HG03432 (cell line): ENCODE results near the gene KLHL30.
"Not testable (repeated sequence)": the region's sequence is repeated elsewhere in the genome, so short reads cannot be mapped to it uniquely, and the experiment has no call there.

Source experiments
- ATAC-seq: cut with Tn5 transposase; IDR thresholded peaks from one replicate; pipeline ENCODE4 v1.9.1; 2021; ENCODE audit warnings: mild to moderate bottlenecking, moderate library complexity; ENCODE audit not compliant: unreplicated experiment

The KLHL30 gene

DNA sequence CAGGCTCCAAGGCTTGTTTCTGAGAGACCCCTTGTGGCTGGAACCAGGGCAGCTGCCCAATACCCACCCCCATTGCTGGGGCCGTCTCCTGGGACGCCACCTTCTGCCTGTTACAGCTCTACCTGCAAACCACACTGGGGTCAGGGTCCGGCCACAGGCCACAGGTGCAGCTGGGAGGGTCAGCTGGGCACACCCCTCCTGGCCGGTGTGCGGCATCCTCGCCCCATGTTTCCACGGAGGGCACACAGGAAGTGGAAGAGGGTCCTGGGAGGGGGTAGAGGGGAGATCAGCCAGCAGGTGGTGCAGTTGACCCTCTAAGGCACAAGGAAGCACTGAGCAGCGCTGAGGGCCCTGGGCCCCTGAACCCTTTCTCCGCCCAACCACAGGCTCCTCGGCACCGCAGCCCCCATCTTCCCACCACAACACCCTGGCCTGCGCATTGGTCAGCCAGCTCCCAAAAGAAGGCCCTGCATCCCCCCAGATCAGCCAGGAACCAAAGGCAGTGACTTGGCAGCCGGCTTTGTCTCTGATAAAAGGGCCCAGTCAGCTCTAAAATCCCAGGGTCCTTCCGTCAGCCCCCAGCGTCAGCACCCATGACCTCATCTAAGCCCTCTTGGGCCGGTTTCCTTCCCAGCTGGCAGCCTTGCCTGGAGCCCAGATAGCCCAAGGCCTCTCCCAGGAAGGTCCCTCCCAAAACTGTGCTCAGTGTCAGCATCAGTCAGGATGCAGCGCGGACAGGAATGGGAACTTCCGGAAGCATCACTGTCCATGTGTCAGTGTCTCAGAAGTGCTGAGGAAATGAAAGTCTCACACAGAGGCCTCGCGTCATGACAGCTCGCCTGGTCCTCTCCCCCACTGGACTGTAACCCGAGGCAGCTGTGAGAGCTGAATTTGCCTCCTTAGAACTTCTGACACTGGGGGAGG, 22.0 kb downstream of the KLHL30 start:
- no peak for ATAC-seq

DNA sequence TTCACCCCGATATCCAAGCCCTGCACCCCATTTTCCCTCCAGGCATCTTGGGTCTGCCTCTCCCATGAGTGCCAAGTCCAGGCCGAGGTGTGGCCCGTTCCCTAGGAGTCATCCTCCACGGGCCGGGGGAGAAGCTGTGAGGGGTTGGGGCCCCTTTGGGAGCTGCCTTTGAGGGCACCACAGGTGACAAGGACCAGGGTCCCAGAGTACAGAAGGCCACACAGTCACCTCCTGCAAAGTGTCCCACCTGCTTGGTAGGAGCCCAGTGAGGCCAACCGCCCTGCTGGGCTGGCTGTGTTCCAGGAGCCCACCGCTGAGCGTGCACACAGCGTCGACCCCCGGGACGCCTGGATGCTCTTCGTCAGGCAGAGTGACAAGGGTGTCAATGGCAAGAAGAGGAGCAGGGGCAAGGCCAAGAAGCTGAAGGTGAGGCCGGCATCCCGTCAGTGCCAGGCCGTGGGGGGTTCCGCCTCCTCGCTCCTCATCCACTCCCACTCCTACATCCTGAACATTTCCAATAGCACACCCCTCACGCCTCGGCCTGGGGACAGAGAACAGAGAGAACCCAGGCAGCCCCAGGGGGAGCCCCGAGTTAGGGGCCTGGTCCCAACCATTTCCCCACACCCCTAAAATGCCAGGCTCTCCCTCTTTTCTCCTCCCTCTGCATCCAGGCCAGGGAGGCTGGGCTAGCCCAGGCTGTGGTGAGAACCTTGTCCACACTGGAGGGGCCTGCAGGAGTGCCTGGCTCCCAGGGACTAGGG, 23.0 kb downstream of the KLHL30 start:
- ATAC-seq = no peak

- ATAC-seq = no peak
These were observed 23.9 kb downstream of the KLHL30 start for GRCh38 chr2:238162251-238162845.

GRCh38 chr2:238162846-238163441, 24.5 kb downstream of the KLHL30 start:
- ATAC-seq = no peak

- ATAC-seq = no peak
These were observed 25.2 kb downstream of the KLHL30 start for GRCh38 chr2:238163481-238164198.

DNA sequence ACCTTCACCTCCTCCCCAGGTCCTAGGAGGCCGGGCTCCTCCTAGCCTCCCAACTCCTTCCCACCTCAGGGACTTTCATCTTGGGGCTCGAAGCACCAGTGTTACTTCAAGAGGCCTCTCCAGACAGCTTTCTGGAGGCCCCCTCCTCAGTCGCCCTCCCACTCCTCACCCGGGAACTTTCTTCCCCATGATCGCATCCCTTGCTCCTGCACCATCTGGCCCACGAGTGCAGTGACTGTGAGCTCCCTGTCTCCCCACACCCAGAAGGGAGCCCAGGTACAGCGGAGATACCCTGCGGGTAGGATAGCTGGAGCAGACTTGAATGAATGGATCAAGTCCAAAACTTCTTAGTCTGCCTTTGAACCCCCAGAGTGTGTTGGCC, 26.4 kb downstream of the KLHL30 start:
- ATAC-seq = no peak

GRCh38 chr2:238165288-238165921, 26.9 kb downstream of the KLHL30 start:
- no peak for ATAC-seq

DNA sequence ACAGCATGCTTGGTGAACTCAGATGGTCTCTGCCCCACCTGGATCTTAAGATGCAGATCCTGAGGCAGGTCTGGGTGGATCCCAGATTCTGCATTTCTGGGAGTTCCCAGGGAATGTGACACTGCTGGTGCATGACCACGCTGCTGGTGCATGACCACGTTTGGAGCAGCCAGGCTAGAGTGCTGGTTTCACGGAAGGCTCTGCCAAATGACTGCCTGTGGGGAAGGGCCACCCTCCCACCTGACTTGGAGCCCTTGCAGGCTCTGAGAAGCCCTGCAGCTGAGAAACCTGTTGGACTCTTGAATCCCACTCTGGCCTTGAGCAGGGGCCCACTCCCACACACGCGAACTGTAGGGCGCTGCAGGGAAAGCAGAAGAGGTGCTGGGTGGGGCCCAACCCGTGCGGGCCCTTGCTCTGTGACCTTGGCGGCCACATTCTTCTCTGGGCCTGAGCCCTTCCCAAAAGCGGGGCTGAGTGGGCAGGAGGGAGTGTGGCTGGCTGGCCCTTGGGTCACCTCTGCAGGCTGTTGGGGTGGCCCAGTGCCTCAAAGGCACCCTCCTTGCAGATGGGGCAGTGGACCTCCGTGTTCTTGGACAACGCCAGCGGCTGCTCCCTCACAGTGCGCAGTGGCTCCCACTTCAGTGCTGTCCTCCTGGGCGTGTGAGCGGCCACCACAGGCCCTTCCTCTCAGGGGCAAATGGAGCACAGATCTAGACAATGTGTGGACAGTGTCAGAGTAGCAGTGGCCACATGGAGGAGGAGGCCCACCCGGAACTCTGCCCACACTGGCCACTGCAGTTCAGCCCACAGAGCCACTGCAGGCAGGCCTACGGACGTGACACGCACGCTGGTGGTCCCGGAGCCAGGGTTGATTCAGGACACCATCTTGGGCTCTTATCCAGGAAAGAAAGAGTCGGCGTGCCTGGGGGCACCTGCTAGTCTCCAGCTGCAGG, 28.2 kb downstream of the KLHL30 start:
- ATAC-seq = no peak

- ATAC-seq = no peak
These were observed 28.9 kb downstream of the KLHL30 start for GRCh38 chr2:238167344-238167715.

GRCh38 chr2:238167761-238168160, 29.3 kb downstream of the KLHL30 start:
- no peak for ATAC-seq

DNA sequence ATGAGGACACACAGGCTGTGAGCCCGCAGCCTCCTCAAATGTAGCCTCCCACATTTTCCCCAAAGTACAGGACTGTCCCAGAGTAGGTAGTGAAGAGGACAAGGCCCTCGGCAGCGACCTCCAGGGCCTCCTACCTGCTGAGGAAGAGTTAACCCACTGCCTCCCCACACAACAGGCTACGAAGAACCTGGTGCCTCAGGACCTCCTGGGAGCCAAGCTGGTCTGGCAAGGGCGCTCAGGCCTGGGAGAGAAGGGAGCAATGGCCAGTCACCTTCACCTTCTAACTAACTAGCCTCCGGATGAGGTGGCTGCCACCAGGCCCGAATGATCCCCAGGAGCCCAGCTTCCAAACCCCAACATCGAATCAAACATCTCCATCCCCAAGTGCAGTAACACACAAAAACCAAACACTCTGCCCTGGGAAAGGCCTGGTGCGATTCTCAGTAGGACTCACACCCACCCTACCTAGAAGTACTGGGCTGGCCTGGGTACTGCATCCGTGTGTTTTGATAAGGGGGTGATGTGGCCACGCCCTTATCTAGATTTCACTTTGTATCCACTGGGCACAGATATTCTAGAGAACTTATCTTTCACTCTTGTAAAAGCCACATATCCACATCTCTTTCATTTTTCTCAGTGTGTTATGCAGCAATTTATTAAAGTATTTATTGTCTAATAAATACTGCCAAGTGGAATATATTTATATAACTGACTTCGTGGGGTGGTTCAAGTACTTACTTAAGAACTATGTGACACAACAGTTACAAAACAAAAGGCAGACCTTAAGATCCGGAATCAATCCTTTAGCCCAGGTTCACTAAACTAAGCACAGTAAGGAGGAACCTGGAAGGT, 30.0 kb downstream of the KLHL30 start:
- ATAC-seq = no peak

DNA sequence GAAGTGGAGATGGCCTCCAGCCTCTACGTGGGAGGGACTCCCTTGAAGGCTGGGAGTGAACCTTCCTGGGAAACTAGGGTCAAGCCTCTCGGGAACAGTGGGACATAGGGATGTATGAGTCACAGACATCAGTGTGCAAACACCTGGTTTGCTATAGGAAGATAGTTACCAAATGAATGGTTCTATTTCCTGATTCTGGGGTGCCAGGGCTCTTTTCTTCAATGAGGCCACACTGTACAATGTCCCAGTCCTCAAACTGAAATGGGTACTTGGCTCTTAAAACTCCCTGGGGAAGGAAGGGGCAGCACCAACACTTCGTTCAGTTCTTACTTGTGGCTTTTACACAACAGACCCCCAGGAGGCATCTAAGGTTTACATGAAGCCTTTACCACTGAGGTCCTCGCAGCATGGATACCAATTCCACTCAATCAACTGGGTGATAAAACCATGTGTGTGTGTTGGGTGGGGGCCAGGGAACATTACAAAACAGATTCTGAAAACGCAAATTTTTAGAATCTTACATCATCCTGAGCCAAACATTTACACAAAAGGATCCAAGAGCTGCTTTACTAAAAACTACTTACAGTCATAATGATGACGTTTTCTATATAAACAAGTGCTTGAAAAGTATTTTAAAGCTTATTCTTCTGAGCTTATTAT, 30.7 kb downstream of the KLHL30 start:
- ATAC-seq = no peak

DNA sequence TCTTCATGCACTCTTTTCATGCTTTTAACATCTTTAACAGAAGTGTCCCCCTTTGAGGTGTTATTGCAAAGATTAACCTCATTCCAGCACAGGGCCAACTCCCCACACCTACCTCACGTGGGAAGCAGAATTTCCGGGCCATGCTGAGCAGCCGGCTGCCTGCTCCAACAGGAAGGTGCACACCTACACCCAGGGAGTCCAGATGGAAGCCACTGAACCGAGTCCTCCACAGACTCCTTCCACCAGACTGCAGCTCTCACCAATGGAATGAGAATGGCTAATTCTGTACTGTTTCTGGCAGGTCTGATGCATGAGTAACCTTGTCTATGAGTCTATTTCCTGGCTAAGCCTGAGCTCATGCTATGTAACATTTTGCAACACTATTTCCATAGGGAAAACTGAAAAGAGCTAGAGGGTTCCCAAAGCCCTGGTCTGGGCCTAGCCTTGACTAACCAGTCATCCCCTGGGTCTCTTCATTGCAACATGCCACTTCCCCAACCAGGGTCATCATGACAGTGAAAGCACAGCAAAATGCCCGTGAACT, 31.3 kb downstream of the KLHL30 start:
- no peak for ATAC-seq

DNA sequence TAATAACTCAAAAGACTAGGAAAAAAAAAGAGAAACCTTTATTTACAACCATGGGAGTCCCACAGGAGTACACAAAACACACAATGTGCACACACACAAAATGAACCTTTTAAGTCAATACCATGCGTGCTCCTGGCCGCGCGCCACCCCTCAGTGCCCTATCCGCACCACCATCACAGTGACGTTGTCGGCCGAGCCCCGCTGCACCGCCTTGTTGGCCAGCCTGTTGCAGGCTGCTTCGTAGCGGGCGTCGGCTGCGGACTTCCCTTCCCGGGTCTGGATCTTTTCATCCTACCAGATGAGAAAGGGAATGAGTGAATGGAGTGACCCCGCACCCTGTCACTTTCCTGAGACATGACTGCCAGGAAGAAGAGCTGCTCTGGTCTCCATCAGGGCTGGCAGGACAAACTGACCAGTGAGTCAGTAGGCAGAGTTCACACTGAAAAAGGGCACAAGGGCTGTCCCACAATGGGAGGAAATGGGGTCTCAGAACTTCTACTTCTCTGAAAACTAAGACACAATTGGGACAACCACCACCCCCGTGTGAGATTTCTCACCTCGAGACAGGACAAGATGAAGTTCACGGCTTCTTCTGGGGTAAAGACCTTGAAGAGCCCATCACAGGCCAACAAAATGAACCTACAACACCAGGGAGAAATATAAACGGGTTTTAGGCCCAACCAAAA, 32.1 kb downstream of the KLHL30 start:
- ATAC-seq = no peak

DNA sequence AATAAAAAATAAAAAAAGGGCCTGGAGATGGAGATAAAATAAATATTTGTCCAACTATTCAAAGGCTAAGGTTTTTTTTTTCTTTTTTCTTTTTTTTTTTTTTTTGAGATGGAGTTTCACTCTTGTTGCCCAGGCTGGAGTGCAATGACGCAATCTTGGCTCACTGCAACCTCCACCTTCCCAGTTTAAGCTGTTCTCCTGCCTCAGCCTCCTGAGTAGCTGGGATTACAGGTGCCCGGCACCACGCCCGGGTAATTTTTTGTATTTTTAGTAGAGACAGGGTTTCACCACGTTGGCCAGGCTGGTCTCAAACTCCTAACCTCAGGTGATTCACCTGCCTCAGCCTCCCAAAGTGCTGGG, 32.6 kb downstream of the KLHL30 start:
- not testable (repeated sequence) for ATAC-seq

GRCh38 chr2:238171575-238172187, 33.2 kb downstream of the KLHL30 start:
- no peak for ATAC-seq
